ENCODE results near the gene UTP18. TPM values are rescaled to one million over a fixed set of nuclear protein-coding genes. Genes with fewer than 3 reads are reported as not detected.

UTP18 gene
- total and polyA plus RNA-seq, 2 donors (not counting 1 experiment from before 2014, with no cell fraction given), result 13.2 to 34.2 TPM

- Histone ChIP-seq H3K9me3 (ENCODE audit: control extremely low read depth in 1 of 3, control insufficient read depth in 2 of 3, insufficient read depth in 1 of 3, low read length in 2 of 3) (no peaks in the 10 kb centered on the region), H2AFZ (ENCODE audit: insufficient read depth, low read depth, low read length, poor library complexity, severe bottlenecking) (no peak overlapping the region), H4K20me1 (ENCODE audit: control insufficient read depth, insufficient read depth, low read length, poor library complexity, severe bottlenecking) (peaks cover 81% of the 10 kb centered on the region), H3K27me3 (replicated peaks in 1 of 4; ENCODE audit: control extremely low read depth in 1 of 4, control insufficient read depth in 3 of 4, insufficient read depth in 4 of 4, low read length in 3 of 4) (no peaks in the 10 kb centered on the region), H3K4me2 (replicated peaks; ENCODE audit: low read depth, low read length, poor library complexity, severe bottlenecking) (no peak overlapping the region), H3K4me3 (ENCODE audit: control extremely low read depth in 1 of 5, extremely low read depth in 1 of 5, insufficient read depth in 1 of 5, low read depth in 2 of 5, low read length in 4 of 5) (no peak overlapping the region), H3K4me1 (ENCODE audit: control insufficient read depth in 2 of 2, insufficient read depth in 2 of 2, low read length in 2 of 2) (peaks cover 15 to 17% of the 10 kb centered on the region in 2 donors), H3K9ac (ENCODE audit: low read length) (no peak overlapping the region), H3K79me2 (ENCODE audit: control insufficient read depth, insufficient read depth, low read length) (peaks cover 91% of the 10 kb centered on the region), H3K36me3 (replicated peaks in 1 of 2; ENCODE audit: control extremely low read depth in 1 of 2, control insufficient read depth in 1 of 2, extremely low read depth in 1 of 2, insufficient read depth in 2 of 2, low read length in 1 of 2) (peaks cover 0 to 24% of the 10 kb centered on the region in 2 experiments), H3K27ac (ENCODE audit: low read length in 2 of 2) (no peak overlapping the region)
- WGBS (ENCODE audit: insufficient coverage), result 100% methylated on average over 2 of the region's 3 CpGs
- Mint-ChIP-seq H3K27ac (no peak overlapping the region), H3K4me1 (peaks cover 44% of the 10 kb centered on the region), H3K9me3 (ENCODE audit: insufficient read depth) (no peaks in the 10 kb centered on the region), H3K4me3 (no peak overlapping the region), H3K27me3 (no peaks in the 10 kb centered on the region)
- DNase-seq, result no peak
- CTCF ChIA-PET, result interaction anchor here (0.6 kb wide), 1 partner anchor 532 kb away, joined by 4 read pairs; no protein-coding TSS in a partner anchor
- TF ChIP-seq CTCF (IDR thresholded peaks at IDR 0.05) (no peak), EZH2 (IDR thresholded peaks at IDR 0.05; ENCODE audit: borderline replicate concordance, insufficient read depth, low read depth, low read length, poor library complexity, severe bottlenecking) (no peak)
- ATAC-seq (ENCODE audit: low read depth), result no peak
- POLR2A ChIA-PET, result no interaction called here
- intact Hi-C loops (cut with micrococcal nuclease), result no loop called here
Observed at GRCh38 chr17:51256101-51256500, 4.2 kb upstream of the UTP18 start.

- ChIA-PET CTCF (interaction anchor here (0.9 to 1.6 kb wide), 2 partner anchors 12 to 27 kb away, joined by 3 to 4 read pairs; no protein-coding TSS in a partner anchor), POLR2A (no interaction called here)
- Mint-ChIP-seq H3K4me3 (peak overlapping the region; percentile 21), H3K9me3 (ENCODE audit: insufficient read depth) (no peaks in the 10 kb centered on the region), H3K4me1 (peaks cover 55% of the 10 kb centered on the region), H3K27me3 (no peaks in the 10 kb centered on the region), H3K27ac (no peak overlapping the region)
- H3K27me3 ChIP-seq (replicated peaks in 1 of 4; ENCODE audit: control extremely low read depth in 1 of 4, control insufficient read depth in 3 of 4, insufficient read depth in 4 of 4, low read length in 3 of 4), result no peaks in the 10 kb centered on the region
- no peak overlapping the region for H3K27ac ChIP-seq (ENCODE audit: low read length in 2 of 2)
- no peak for TF ChIP-seq EZH2 (IDR thresholded peaks at IDR 0.05; ENCODE audit: borderline replicate concordance, insufficient read depth, low read depth, low read length, poor library complexity, severe bottlenecking)
- no peak for TF ChIP-seq CTCF (IDR thresholded peaks at IDR 0.05)
- peaks cover 91% of the 10 kb centered on the region for H3K79me2 ChIP-seq (ENCODE audit: control insufficient read depth, insufficient read depth, low read length)
- DNase-seq (no peak), ATAC-seq (ENCODE audit: low read depth) (no peak)
- H3K36me3 ChIP-seq (replicated peaks in 1 of 2; ENCODE audit: control extremely low read depth in 1 of 2, control insufficient read depth in 1 of 2, extremely low read depth in 1 of 2, insufficient read depth in 2 of 2, low read length in 1 of 2), result peaks cover 0 to 23% of the 10 kb centered on the region in 2 experiments
- H3K9ac ChIP-seq (ENCODE audit: low read length), result no peak overlapping the region
- peaks cover 84% of the 10 kb centered on the region for H4K20me1 ChIP-seq (ENCODE audit: control insufficient read depth, insufficient read depth, low read length, poor library complexity, severe bottlenecking)
- intact Hi-C loops (cut with micrococcal nuclease), result no loop called here
- H3K4me1 ChIP-seq (ENCODE audit: control insufficient read depth in 2 of 2, insufficient read depth in 2 of 2, low read length in 2 of 2), result peaks cover 26 to 29% of the 10 kb centered on the region in 2 donors
- H2AFZ ChIP-seq (ENCODE audit: insufficient read depth, low read depth, low read length, poor library complexity, severe bottlenecking), result no peak overlapping the region
- H3K4me2 ChIP-seq (replicated peaks; ENCODE audit: low read depth, low read length, poor library complexity, severe bottlenecking), result peak overlapping the region; percentile 89
- no peaks in the 10 kb centered on the region for H3K9me3 ChIP-seq (ENCODE audit: control extremely low read depth in 1 of 3, control insufficient read depth in 2 of 3, insufficient read depth in 1 of 3, low read length in 2 of 3)
- H3K4me3 ChIP-seq (ENCODE audit: control extremely low read depth in 1 of 5, extremely low read depth in 1 of 5, insufficient read depth in 1 of 5, low read depth in 2 of 5, low read length in 4 of 5), result no peak overlapping the region
- no CpG with 5 or more reads among the region's 3 CpGs for WGBS (ENCODE audit: insufficient coverage)
Observed at GRCh38 chr17:51257150-51258081, 2.9 kb upstream of the UTP18 start.
